ENCODE measurements around the gene DUSP22. TPM values are rescaled to one million over a fixed set of nuclear protein-coding genes. Genes with fewer than 3 reads are reported as not detected.

The DUSP22 gene
- total and polyA plus RNA-seq, 9 of the 15 experiments (the other 6 are each of a cell fraction or from before 2014, with no cell fraction given): 9.3 to 19.4 (median 11.8) TPM

DNA sequence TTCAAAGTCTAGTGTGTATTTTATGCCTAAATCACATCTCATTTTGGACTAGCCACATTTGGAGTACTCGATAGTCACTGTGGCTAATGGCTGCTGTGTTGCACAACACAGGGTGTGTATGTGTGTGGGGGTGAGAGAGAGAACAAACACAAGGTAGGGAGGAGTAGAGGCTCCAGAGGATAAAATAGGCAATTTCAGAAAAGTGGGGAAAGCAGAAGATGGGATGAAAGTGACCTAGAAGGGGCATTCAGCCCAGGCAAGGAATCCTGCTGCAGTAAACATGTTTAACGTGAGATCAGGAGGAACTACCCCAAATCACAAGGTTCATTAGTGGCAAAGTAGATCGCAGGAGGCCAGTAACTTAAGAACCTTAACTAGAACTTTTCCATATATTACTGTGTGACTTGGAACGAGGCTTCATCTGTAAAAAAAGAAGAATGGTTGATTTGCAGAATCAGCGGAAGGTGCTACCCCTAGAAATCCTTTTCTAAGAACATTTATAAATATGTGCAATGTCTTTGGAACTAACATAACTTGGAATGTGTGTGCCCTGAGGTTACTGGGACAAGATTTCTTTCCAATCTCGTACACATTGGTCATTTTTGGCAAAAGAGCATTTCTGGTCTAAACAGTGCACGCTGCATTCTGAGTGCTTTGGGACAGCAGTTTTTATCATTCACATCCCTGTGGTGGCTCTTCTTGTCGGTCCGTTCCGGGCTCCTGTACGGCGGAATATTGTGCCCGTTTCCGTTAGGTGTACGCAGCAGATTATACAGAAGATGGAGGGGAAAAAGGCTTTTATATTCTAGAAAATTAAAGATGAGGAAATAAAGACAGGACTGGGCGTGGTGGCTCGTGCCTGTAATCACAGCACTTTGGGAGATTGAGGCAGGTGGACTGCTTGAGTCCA is 2.6 kb downstream of the DUSP22 start:
- H3K4me2 ChIP-seq (ENCODE audit: insufficient read depth, low read length): no peak overlapping the region
- FAIRE-seq: no peak

More for the DNA sequence above, 2.6 kb downstream of the DUSP22 start:
- Histone ChIP-seq H2AFZ (ENCODE audit: low read depth, low read length) (no peak overlapping the region), H3K9me1 (ENCODE audit: control insufficient read depth, insufficient read depth, low read length) (no peaks in the 10 kb centered on the region), H4K20me1 (replicated peaks; ENCODE audit: control insufficient read depth, insufficient read depth, low read length) (0 out of 2 replicates have a peak, but pooled peaks cover 11% of the 10 kb centered on the region), H3K4me3 (no peak overlapping the region), H3K79me2 (ENCODE audit: control insufficient read depth, insufficient read depth, low read length) (peaks cover 3% of the 10 kb centered on the region; the same call in 1 of the 3 replicates), H3K27ac (ENCODE audit: extremely low read depth, low read depth, low read length) (no peak overlapping the region), H3K4me1 (replicated peaks in 1 of 2; ENCODE audit: control insufficient read depth in 2 of 2, insufficient read depth in 2 of 2, low read length in 2 of 2) (peaks cover 11 to 21% of the 10 kb centered on the region in 2 experiments; a peak in 4 of 5 replicates), H3K27me3 (ENCODE audit: control insufficient read depth in 2 of 2, insufficient read depth in 2 of 2, low read length in 2 of 2) (peaks cover 5 to 15% of the 10 kb centered on the region in 2 experiments; a peak in 4 of 5 replicates), H3K36me3 (ENCODE audit: control insufficient read depth, insufficient read depth, low read length) (no peaks in the 10 kb centered on the region), H3K9ac (ENCODE audit: insufficient read depth in 1 of 2, low read depth in 2 of 2, low read length in 2 of 2) (no peak overlapping the region), H3K9me3 (replicated peaks; ENCODE audit: control insufficient read depth, insufficient read depth, low read depth, low read length) (no peaks in the 10 kb centered on the region)
- no TSS peak for BruUV-seq (replicated peaks)
- intact Hi-C loops (cut with micrococcal nuclease) (loop anchor here (5.0 kb wide), 1 partner anchor 112 kb away; no protein-coding TSS in a partner anchor), in situ Hi-C loops (cut with MboI) (no loop called here)
- ATAC-seq (no peak), DNase-seq (ENCODE audit: extremely low read depth in 1 of 4, low spot score in 3 of 4) (no peak)
- peak; percentile 25; the same call in 1 of the 2 replicates for TF ChIP-seq CEBPG (CRISPR knock-in tag; IDR thresholded peaks at IDR 0.05)
- peak in 1 of 2 experiments; percentile 22; a peak in 1 of 4 replicates for TF ChIP-seq CEBPG (tag; conservative IDR thresholded peaks at IDR 0.05 in 1 of 2, IDR thresholded peaks at IDR 0.05 in 1 of 2)
- TF ChIP-seq ZNF316 (IDR thresholded peaks at IDR 0.05): 0 out of 2 replicates have a peak, but pooled peaks have one; percentile 5
- no peak for TF ChIP-seq ATF6 (CRISPR knock-in tag; IDR thresholded peaks at IDR 0.05)
- no peak for TF ChIP-seq NFIX (CRISPR knock-in tag; IDR thresholded peaks at IDR 0.05; ENCODE audit: low read depth)
- TF ChIP-seq CEBPB (tag; IDR thresholded peaks at IDR 0.05): peak; percentile 81
- ChIA-PET CTCF (ENCODE audit: low intra/inter-chr PET ratio) (no interaction called here), POLR2A (no interaction called here)
- 31% methylated on average over 17 of the region's 17 CpGs for WGBS (ENCODE audit: insufficient coverage, low coverage, missing lambda C conversion rate)
